SK-N-SH (cell line): ENCODE data around the gene IGF1R.

Experiments
- CHD2 ChIP-seq: fragments of 150-350 bp; IDR thresholded peaks from 2 replicates; pipeline ENCODE4 v1.6.1; 2018; ENCODE audit warnings: low read length; ENCODE audit not compliant: partially characterized antibody
- EP300 ChIP-seq, 2 experiments: IDR thresholded peaks; 2 replicates each; pipeline versions ENCODE4 v1.4.0 to v1.6.1; 2012; ENCODE audit warnings: borderline replicate concordance in 1 of 2, low read depth in 1 of 2, low read length in 1 of 2
- EZH2phosphoT487 ChIP-seq: fragments of 200-600 bp; sonication (generic); IDR thresholded peaks from 2 replicates; pipeline ENCODE4 v1.6.1; 2017; ENCODE audit warnings: low read depth, mixed run types, mild to moderate bottlenecking, antibody characterized with exemption, moderate library complexity, borderline replicate concordance
- GABPA ChIP-seq: IDR thresholded peaks from 2 replicates; pipeline ENCODE4 v1.4.0; 2012; ENCODE audit warnings: low read depth, mild to moderate bottlenecking
- NRF1 ChIP-seq: IDR thresholded peaks from 2 replicates; pipeline ENCODE4 v1.6.1; 2012; ENCODE audit warnings: low read depth, mild to moderate bottlenecking, low read length
- SMC3 ChIP-seq: IDR thresholded peaks from 2 replicates; pipeline ENCODE4 v1.6.1; 2012; ENCODE audit warnings: low read depth, low read length, improper control_type of control experiment
- YY1 ChIP-seq: IDR thresholded peaks from 2 replicates; pipeline ENCODE4 v1.4.0; 2012; ENCODE audit warnings: low read depth, mild to moderate bottlenecking
- TF ChIP-seq, protein P1 (sequence below): fragments of 200-600 bp; sonication (generic); IDR thresholded peaks from 2 replicates; pipeline ENCODE4 v1.6.1; 2017; ENCODE audit warnings: antibody characterized with exemption, mild to moderate bottlenecking, moderate library complexity
- TF ChIP-seq, protein P2 (sequence below): IDR thresholded peaks from 2 replicates; pipeline ENCODE4 v1.6.1; 2012; ENCODE audit warnings: mild to moderate bottlenecking, low read depth, low read length, moderate library complexity

DNA sequence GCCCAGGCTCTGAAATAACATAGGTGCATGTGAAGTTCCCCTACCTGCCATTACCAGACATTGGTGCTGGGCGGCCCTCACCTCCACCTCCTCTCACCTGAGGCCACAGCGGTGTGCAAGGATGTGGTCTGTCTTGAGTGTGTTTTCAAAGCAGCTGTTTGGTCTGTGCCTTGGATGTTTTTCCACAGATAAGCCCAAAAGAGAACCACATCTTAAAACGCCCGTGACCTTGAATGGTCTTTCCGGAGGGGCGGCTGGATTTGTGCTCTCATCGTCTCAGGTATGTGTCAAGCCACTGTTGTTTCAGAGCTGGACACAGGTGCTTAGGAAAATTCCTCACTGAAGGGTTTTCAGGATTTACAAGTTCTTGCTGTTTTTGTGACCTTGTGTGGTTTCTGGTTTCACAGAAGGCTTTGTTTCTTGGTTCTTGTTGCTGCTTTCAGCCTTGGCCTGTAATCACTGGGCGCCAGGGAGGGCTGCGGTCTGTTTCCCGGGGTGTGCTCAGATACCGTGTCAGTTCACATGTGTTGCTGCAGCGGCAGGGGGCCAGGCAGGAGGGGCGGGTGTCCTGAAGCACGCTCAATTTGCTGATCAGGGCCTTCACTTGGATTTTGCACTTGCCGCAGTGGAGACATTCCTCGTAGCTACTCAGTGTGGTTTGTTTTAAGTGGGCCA is 128.4 kb downstream of the IGF1R start:
- TF ChIP-seq, protein P1, sequence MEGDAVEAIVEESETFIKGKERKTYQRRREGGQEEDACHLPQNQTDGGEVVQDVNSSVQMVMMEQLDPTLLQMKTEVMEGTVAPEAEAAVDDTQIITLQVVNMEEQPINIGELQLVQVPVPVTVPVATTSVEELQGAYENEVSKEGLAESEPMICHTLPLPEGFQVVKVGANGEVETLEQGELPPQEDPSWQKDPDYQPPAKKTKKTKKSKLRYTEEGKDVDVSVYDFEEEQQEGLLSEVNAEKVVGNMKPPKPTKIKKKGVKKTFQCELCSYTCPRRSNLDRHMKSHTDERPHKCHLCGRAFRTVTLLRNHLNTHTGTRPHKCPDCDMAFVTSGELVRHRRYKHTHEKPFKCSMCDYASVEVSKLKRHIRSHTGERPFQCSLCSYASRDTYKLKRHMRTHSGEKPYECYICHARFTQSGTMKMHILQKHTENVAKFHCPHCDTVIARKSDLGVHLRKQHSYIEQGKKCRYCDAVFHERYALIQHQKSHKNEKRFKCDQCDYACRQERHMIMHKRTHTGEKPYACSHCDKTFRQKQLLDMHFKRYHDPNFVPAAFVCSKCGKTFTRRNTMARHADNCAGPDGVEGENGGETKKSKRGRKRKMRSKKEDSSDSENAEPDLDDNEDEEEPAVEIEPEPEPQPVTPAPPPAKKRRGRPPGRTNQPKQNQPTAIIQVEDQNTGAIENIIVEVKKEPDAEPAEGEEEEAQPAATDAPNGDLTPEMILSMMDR = no peak
- no peak for TF ChIP-seq NRF1
- TF ChIP-seq YY1 = no peak
- TF ChIP-seq, protein P2, sequence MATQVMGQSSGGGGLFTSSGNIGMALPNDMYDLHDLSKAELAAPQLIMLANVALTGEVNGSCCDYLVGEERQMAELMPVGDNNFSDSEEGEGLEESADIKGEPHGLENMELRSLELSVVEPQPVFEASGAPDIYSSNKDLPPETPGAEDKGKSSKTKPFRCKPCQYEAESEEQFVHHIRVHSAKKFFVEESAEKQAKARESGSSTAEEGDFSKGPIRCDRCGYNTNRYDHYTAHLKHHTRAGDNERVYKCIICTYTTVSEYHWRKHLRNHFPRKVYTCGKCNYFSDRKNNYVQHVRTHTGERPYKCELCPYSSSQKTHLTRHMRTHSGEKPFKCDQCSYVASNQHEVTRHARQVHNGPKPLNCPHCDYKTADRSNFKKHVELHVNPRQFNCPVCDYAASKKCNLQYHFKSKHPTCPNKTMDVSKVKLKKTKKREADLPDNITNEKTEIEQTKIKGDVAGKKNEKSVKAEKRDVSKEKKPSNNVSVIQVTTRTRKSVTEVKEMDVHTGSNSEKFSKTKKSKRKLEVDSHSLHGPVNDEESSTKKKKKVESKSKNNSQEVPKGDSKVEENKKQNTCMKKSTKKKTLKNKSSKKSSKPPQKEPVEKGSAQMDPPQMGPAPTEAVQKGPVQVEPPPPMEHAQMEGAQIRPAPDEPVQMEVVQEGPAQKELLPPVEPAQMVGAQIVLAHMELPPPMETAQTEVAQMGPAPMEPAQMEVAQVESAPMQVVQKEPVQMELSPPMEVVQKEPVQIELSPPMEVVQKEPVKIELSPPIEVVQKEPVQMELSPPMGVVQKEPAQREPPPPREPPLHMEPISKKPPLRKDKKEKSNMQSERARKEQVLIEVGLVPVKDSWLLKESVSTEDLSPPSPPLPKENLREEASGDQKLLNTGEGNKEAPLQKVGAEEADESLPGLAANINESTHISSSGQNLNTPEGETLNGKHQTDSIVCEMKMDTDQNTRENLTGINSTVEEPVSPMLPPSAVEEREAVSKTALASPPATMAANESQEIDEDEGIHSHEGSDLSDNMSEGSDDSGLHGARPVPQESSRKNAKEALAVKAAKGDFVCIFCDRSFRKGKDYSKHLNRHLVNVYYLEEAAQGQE = no peak
- no peak for TF ChIP-seq CHD2
- TF ChIP-seq EZH2phosphoT487 = no peak
- no peak for TF ChIP-seq EP300 (IDR thresholded peaks at IDR 0.05; ENCODE audit: borderline replicate concordance in 1 of 2, low read depth in 1 of 2, low read length in 1 of 2)
- TF ChIP-seq GABPA = no peak
- no peak for TF ChIP-seq SMC3
